GM19193 (cell line): ENCODE results near the gene TTPAL.

ENCODE experiments used
- POLR2A ChIP-seq: IDR thresholded peaks from 4 replicates; pipeline ENCODE4 v1.6.1; 2011; ENCODE audit not compliant: insufficient read depth, insufficient read length; ENCODE audit errors: extremely low read depth

Gene TTPAL, protein sequence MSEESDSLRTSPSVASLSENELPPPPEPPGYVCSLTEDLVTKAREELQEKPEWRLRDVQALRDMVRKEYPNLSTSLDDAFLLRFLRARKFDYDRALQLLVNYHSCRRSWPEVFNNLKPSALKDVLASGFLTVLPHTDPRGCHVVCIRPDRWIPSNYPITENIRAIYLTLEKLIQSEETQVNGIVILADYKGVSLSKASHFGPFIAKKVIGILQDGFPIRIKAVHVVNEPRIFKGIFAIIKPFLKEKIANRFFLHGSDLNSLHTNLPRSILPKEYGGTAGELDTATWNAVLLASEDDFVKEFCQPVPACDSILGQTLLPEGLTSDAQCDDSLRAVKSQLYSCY

DNA sequence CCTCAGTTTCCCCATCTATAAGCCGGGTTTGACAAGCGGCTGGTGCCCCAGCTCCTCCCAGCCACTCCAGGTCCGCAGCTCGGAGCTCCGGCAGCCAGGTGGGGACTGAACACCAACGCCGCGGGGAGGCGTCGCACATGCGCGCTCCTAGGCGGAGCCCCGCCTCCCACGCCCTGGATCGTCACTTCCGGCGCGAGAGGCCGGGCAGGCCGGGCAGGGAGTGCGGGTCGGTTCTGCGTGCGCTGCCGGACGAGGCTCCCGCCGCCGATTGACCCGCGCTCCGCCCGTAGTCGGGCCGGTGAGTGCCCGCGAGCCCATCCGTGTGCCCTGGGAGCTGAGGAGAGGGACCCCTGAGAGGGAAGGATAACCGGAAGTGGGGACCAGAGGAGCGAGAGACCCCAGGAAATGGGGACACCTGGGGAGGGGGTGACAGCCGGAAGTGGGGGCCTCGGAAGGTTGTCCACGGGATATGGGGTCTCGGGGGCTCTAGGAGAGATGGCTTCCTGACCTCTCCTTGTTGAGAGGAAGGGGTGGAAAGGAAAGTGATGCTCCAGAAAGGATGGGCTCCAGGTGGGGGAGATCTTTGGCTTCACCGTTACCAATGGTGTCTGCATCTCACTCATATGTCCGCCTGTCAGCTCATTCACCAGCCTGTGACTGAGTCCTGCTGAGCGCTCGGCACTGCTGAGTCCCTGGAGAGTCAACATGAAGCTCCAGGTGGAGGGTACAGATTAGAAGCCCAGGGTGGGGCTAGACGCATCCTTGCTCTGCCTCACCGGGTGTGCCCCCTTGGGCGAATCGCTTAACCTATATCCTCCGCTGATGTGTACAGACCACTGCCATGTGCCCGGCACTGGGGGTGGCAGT, at the start of gene TTPAL:
Gene TTPAL, plus strand, starts transcription at position 181 of the 867 bp plus-strand sequence. CDS start 4,126 bp downstream, outside the sequence.
- peak; percentile 98 for TF ChIP-seq POLR2A

DNA sequence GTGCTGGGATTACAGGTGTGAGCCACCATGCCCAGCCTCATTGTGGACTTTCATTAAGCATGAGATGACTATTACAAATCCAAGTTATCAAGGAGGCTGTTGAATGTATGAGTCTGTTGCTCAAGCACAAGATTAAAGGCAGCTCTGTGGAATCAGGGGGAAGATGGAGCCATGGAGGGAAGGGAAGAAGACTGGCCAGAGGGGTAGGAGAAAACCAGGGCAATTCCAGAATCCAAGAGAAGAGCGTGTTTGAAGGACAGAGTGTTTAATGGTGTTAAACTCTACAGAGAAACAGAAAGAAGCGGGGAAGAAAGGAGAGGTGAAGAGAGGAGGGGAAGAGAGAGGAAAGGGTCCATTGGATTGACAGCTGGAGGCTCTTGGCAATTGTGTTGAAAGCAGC, 49.8 kb upstream of the TTPAL start:
- TF ChIP-seq POLR2A: no peak

DNA sequence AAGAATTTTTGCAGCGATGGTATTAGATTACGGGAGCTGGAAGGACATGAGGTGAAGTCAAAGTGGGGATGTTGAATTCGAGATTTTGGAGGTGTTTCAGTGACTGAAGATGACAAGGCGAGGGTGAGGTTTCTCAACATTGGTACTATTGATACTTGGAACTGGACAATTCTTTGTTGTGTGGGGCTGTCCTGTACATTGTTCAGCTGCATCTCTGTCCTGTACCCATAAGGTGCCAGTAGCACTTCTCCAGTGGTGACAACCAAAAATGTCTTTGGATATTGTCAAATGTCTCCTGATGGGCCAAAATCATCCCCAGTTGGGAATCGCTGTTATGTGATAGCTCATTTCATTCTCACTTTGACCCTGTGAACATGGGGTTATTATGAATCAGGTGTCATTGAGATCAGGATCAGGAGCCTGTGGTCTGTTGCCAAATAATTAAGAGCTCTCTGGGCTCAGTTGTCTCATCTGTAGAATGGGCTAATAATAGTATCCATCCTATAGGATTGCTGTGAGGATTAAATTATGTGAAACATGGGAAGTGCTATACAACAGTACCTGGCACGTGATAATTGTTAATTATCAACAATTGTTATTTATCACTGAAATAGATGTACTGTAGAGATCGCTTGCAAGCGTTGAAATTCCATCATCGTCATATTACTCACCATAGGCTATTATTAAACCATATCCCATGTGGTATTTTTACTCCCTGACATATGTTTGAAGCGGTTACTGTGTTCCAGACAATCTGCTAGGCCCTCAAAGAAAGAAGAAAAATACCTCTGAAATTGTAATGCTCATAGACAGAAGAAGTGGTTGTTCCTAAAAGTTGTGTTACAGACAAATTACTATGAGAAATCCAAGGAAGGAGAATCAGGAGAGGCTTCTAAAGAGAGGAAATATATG, 48.5 kb upstream of the TTPAL start:
- no peak for TF ChIP-seq POLR2A

DNA sequence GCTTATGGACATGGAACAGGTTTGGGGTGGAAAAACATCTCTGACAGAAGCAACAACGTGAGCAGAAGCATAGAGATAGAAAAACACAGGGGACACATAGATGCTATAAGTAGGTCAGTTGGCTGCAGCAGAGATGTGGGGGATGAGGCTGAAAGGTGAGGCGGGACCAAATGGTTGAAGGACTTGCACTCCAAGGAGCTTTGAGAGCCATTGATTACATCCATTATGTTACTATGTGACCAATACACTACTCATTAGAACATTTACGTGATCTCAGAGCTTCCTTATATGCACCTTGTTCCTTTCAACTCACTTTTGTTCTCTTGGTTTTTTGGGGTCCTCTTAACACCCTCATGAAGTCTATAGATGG, 47.9 kb upstream of the TTPAL start:
- no peak for TF ChIP-seq POLR2A

DNA sequence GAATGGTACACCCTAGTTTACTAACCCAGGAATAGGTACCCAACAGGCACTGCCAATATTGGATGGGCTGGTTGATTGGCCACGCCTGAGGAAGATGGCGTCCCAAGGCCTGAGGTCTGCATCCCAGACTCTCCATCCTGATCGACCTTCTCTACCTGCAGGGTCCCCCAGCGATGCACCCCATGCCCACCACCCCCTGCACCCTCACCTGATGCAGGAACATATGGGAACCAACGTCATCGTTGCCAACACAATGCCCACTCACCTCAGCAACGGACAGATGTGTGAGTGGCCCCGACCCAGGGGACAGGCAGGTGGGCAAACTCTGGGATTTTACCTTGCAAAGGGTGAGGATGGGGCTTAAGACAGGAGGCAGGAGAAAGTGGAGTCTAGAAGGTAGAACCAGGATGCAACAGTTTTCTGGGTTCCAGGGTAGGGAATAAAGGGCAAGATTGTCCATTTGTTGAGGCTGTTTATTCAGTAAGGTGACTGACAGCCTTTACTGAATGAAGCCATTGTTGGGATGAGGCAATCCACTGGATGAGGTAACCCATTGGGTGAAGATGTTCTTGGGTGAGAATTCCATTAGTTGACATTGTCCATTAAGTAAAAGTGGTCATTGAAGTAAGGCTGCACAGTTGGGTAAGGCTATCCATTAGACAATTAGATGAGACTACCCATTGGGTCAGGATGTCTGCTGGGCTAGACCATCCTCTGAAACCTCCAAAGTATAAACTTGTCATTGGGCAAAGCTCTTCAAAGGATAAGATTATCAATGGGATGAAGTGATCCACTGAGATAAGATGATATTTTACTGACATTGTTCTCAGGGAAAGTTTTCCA, 47.3 kb upstream of the TTPAL start:
- no peak for TF ChIP-seq POLR2A

DNA sequence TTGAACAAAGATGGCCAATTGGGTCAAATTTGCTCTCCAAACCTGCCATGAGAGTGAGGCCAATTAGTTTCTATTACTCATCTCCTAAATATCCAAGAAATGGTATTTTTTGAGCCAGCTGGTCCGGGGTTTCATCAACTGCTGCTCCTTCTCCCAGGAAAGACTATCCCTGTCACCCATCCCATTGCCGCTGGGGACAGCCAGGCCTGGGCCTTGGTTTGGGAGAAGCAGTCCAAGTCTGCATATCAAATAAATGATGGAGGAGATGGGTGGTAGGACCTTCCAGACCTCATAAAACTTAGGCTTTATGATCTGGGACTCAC, 46.7 kb upstream of the TTPAL start:
- TF ChIP-seq POLR2A: no peak

DNA sequence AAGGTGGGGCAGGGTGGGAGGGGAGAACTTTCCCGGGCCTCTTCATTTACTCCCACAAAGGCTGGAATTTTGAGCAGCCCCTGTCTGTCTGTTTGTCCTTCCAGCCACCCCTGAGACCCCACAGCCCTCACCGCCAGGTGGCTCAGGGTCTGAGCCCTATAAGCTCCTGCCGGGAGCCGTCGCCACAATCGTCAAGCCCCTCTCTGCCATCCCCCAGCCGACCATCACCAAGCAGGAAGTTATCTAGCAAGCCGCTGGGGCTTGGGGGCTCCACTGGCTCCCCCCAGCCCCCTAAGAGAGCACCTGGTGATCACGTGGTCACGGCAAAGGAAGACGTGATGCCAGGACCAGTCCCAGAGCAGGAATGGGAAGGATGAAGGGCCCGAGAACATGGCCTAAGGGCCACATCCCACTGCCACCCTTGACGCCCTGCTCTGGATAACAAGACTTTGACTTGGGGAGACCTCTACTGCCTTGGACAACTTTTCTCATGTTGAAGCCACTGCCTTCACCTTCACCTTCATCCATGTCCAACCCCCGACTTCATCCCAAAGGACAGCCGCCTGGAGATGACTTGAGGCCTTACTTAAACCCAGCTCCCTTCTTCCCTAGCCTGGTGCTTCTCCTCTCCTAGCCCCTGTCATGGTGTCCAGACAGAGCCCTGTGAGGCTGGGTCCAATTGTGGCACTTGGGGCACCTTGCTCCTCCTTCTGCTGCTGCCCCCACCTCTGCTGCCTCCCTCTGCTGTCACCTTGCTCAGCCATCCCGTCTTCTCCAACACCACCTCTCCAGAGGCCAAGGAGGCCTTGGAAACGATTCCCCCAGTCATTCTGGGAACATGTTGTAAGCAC, 46.0 kb upstream of the TTPAL start:
- no peak for TF ChIP-seq POLR2A

DNA sequence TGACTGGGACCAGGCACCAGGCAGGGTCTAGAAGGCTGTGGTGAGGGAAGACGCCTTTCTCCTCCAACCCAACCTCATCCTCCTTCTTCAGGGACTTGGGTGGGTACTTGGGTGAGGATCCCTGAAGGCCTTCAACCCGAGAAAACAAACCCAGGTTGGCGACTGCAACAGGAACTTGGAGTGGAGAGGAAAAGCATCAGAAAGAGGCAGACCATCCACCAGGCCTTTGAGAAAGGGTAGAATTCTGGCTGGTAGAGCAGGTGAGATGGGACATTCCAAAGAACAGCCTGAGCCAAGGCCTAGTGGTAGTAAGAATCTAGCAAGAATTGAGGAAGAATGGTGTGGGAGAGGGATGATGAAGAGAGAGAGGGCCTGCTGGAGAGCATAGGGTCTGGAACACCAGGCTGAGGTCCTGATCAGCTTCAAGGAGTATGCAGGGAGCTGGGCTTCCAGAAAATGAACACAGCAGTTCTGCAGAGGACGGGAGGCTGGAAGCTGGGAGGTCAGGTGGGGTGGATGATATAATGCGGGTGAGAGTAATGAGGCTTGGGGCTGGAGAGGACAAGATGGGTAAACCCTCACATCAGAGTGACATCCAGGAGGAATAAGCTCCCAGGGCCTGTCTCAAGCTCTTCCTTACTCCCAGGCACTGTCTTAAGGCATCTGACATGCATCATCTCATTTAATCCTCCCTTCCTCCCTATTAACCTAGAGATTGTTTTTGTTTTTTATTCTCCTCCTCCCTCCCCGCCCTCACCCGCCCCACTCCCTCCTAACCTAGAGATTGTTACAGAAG, 45.2 kb upstream of the TTPAL start:
- no peak for TF ChIP-seq POLR2A

DNA sequence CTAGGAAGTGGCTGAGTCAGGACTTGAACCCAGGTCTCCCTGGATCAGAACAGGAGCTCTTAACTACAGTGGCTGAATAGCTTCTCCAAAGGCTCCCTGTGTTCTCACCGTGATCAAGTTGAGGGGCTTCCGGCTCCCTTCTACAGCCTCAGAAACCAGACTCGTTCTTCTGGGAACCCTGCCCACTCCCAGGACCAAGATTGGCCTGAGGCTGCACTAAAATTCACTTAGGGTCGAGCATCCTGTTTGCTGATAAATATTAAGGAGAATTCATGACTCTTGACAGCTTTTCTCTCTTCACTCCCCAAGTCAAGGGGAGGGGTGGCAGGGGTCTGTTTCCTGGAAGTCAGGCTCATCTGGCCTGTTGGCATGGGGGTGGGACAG, 44.6 kb upstream of the TTPAL start:
- no peak for TF ChIP-seq POLR2A

DNA sequence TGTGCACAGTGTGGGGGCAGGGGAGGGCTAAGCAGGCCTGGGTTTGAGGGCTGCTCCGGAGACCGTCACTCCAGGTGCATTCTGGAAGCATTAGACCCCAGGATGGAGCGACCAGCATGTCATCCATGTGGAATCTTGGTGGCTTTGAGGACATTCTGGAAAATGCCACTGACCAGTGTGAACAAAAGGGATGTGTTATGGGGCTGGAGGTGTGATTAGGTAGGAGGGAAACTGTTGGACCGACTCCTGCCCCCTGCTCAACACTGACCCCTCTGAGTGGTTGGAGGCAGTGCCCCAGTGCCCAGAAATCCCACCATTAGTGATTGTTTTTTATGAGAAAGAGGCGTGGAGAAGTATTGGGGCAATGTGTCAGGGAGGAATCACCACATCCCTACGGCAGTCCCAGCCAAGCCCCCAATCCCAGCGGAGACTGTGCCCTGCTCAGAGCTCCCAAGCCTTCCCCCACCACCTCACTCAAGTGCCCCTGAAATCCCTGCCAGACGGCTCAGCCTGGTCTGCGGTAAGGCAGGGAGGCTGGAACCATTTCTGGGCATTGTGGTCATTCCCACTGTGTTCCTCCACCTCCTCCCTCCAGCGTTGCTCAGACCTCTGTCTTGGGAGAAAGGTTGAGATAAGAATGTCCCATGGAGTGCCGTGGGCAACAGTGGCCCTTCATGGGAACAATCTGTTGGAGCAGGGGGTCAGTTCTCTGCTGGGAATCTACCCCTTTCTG, 44.0 kb upstream of the TTPAL start:
- TF ChIP-seq POLR2A: no peak

DNA sequence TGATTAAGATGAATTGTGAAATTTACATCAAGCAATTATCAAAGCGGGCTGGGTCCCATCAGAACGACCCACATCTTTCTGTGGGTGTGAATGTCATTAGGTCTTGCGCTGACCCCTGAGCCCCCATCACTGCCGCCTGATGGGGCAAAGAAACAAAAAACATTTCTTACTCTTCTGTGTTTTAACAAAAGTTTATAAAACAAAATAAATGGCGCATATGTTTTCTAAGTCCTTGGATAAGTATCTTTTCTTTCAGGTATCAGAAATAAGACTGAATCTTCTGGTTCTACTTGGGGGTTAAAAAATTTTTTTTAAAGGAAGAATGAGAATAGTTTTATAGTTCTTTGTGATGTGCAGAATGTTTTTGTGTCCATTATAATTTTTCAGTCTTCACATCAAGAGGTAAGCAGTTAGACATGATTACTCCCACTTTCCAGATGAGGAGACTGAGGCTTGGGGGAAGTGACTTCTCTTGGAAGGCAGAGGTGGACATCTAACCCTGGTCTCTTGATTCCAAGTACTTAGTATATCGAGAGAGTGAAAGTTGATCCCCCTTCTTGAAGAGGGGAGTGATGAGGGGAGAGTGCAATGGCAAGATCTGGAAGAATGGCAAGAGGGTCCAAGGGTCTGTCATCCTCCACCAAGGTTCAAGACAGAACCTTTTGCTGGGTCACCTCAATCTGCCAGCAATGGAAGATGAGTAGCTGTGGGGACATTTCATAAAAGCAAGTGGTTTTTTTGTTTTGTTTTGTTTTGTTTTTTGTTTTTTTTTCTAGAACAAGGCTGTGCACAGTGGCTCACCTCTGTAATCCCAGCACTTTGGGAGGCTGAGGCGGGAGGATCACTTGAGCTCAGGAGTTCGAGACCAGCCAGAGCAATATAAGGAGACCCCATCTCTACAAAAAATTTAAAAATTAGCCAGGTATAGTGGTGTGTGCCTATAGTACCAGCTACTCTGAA, 42.8 kb upstream of the TTPAL start:
- no peak for TF ChIP-seq POLR2A
